Measurements from ENCODE around the gene HRH1. TPM values are rescaled to one million over a fixed set of nuclear protein-coding genes. Genes with fewer than 3 reads are reported as not detected.
"Not testable (repeated sequence)": the region's sequence is repeated elsewhere in the genome, so short reads cannot be mapped to it uniquely, and the experiment has no call there.

HRH1 gene
- total and polyA plus RNA-seq, 2 experiments from 2014 or later: not detected

- Mint-ChIP-seq H3K4me3 (no peak overlapping the region), H3K4me1 (no peaks in the 10 kb centered on the region), H3K36me3 (ENCODE audit: low read depth) (no peaks in the 10 kb centered on the region), H3K27ac (no peak overlapping the region), H3K9me3 (peaks cover 6% of the 10 kb centered on the region; the same call in 1 of the 3 replicates), H3K27me3 (ENCODE audit: insufficient read depth, low read depth, poor library complexity) (no peaks in the 10 kb centered on the region)
- H3K9me2 ChIP-seq (ENCODE audit: insufficient read depth): peaks cover 14% of the 10 kb centered on the region; the same call in 1 of the 2 replicates
- H3K4me2 ChIP-seq: no peak overlapping the region
- H3K4me3 ChIP-seq: no peak overlapping the region
- ATAC-seq: no peak
- H3K27ac ChIP-seq (ENCODE audit: low read depth): no peak overlapping the region
- no peaks in the 10 kb centered on the region for H3K79me2 ChIP-seq (replicated peaks; ENCODE audit: insufficient read depth)
- H3K36me3 ChIP-seq (ENCODE audit: insufficient read depth): no peaks in the 10 kb centered on the region
- H2AFZ ChIP-seq: no peak overlapping the region
- no peaks in the 10 kb centered on the region for H3F3A ChIP-seq (replicated peaks; ENCODE audit: low read depth)
- DNase-seq (ENCODE audit: low spot score): no peak
- no peaks in the 10 kb centered on the region for H3K27me3 ChIP-seq (ENCODE audit: insufficient read depth)
- TF ChIP-seq JUNB (IDR thresholded peaks at IDR 0.05; ENCODE audit: unreplicated experiment): no peak
- no peaks in the 10 kb centered on the region for H3K4me1 ChIP-seq (ENCODE audit: insufficient read depth)
- H4K20me1 ChIP-seq (replicated peaks; ENCODE audit: insufficient read depth): no peaks in the 10 kb centered on the region
These were observed 100.6 kb downstream of the HRH1 start for GRCh38 chr3:11254876-11255275.

DNA sequence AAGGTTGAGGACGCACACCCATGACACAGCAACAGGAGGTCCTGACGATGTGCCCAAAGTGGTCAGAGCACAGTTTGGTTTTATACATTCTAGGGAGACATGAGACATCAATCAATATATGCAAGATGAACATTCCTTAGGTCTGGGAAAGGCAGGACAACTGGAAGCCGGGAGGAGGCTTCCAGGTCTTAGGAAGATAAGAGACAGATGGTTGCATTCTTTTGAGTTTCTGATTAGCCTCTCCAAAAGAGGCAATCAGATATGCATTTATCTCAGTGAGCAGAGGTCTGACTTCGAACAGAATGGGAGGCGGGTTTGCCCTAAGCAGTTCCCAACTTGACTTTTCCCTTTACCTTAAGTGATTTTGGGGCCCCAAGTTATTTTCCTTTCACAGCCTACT lies 101.2 kb downstream of the HRH1 start:
- H3F3A ChIP-seq (replicated peaks; ENCODE audit: low read depth); H3K27ac Mint-ChIP-seq; H3K4me3 Mint-ChIP-seq; H3K36me3 ChIP-seq (ENCODE audit: insufficient read depth); H3K4me1 ChIP-seq (ENCODE audit: insufficient read depth); H3K4me1 Mint-ChIP-seq; H3K79me2 ChIP-seq (replicated peaks; ENCODE audit: insufficient read depth); H4K20me1 ChIP-seq (replicated peaks; ENCODE audit: insufficient read depth); H2AFZ ChIP-seq; H3K4me2 ChIP-seq; H3K9me3 Mint-ChIP-seq; H3K4me3 ChIP-seq; DNase-seq (ENCODE audit: low spot score); ATAC-seq; H3K27me3 ChIP-seq (ENCODE audit: insufficient read depth); H3K36me3 Mint-ChIP-seq (ENCODE audit: low read depth); H3K27me3 Mint-ChIP-seq (ENCODE audit: insufficient read depth, low read depth, poor library complexity); H3K27ac ChIP-seq (ENCODE audit: low read depth): not testable (repeated sequence)
- H3K9me2 ChIP-seq (ENCODE audit: insufficient read depth): peaks cover 14% of the 10 kb centered on the region; the same call in 1 of the 2 replicates

DNA sequence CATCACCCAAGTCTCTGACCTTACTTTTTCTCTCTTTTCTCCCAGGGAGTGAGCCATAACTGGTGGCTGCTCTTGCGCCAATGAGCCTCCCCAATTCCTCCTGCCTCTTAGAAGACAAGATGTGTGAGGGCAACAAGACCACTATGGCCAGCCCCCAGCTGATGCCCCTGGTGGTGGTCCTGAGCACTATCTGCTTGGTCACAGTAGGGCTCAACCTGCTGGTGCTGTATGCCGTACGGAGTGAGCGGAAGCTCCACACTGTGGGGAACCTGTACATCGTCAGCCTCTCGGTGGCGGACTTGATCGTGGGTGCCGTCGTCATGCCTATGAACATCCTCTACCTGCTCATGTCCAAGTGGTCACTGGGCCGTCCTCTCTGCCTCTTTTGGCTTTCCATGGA lies 104.7 kb downstream of the HRH1 start:
- Histone ChIP-seq H3K27ac (ENCODE audit: low read depth) (no peak overlapping the region), H3K36me3 (ENCODE audit: insufficient read depth) (no peaks in the 10 kb centered on the region), H3K4me2 (no peak overlapping the region), H3K79me2 (replicated peaks; ENCODE audit: insufficient read depth) (no peaks in the 10 kb centered on the region), H4K20me1 (replicated peaks; ENCODE audit: insufficient read depth) (no peaks in the 10 kb centered on the region), H3F3A (replicated peaks; ENCODE audit: low read depth) (no peaks in the 10 kb centered on the region), H2AFZ (no peak overlapping the region), H3K27me3 (ENCODE audit: insufficient read depth) (no peaks in the 10 kb centered on the region), H3K4me3 (no peak overlapping the region), H3K9me2 (ENCODE audit: insufficient read depth) (0 out of 2 replicates have a peak, but pooled peaks cover 10% of the 10 kb centered on the region), H3K4me1 (ENCODE audit: insufficient read depth) (no peaks in the 10 kb centered on the region)
- Mint-ChIP-seq H3K4me1 (no peaks in the 10 kb centered on the region), H3K27ac (no peak overlapping the region), H3K4me3 (no peak overlapping the region), H3K36me3 (ENCODE audit: low read depth) (no peaks in the 10 kb centered on the region), H3K27me3 (ENCODE audit: insufficient read depth, low read depth, poor library complexity) (peaks cover 5% of the 10 kb centered on the region), H3K9me3 (peaks cover 6% of the 10 kb centered on the region; the same call in 1 of the 3 replicates)
- DNase-seq (ENCODE audit: low spot score) (no peak), ATAC-seq (no peak)
- TF ChIP-seq, protein P1, sequence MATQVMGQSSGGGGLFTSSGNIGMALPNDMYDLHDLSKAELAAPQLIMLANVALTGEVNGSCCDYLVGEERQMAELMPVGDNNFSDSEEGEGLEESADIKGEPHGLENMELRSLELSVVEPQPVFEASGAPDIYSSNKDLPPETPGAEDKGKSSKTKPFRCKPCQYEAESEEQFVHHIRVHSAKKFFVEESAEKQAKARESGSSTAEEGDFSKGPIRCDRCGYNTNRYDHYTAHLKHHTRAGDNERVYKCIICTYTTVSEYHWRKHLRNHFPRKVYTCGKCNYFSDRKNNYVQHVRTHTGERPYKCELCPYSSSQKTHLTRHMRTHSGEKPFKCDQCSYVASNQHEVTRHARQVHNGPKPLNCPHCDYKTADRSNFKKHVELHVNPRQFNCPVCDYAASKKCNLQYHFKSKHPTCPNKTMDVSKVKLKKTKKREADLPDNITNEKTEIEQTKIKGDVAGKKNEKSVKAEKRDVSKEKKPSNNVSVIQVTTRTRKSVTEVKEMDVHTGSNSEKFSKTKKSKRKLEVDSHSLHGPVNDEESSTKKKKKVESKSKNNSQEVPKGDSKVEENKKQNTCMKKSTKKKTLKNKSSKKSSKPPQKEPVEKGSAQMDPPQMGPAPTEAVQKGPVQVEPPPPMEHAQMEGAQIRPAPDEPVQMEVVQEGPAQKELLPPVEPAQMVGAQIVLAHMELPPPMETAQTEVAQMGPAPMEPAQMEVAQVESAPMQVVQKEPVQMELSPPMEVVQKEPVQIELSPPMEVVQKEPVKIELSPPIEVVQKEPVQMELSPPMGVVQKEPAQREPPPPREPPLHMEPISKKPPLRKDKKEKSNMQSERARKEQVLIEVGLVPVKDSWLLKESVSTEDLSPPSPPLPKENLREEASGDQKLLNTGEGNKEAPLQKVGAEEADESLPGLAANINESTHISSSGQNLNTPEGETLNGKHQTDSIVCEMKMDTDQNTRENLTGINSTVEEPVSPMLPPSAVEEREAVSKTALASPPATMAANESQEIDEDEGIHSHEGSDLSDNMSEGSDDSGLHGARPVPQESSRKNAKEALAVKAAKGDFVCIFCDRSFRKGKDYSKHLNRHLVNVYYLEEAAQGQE (IDR thresholded peaks at IDR 0.05; ENCODE audit: unreplicated experiment): no peak
- TF ChIP-seq, protein P2, sequence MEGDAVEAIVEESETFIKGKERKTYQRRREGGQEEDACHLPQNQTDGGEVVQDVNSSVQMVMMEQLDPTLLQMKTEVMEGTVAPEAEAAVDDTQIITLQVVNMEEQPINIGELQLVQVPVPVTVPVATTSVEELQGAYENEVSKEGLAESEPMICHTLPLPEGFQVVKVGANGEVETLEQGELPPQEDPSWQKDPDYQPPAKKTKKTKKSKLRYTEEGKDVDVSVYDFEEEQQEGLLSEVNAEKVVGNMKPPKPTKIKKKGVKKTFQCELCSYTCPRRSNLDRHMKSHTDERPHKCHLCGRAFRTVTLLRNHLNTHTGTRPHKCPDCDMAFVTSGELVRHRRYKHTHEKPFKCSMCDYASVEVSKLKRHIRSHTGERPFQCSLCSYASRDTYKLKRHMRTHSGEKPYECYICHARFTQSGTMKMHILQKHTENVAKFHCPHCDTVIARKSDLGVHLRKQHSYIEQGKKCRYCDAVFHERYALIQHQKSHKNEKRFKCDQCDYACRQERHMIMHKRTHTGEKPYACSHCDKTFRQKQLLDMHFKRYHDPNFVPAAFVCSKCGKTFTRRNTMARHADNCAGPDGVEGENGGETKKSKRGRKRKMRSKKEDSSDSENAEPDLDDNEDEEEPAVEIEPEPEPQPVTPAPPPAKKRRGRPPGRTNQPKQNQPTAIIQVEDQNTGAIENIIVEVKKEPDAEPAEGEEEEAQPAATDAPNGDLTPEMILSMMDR (conservative IDR thresholded peaks at IDR 0.05; ENCODE audit: low read depth in 2 of 2): peak in 1 of 2 experiments; percentile 17; a peak in 1 of 4 replicates
